Erythroblast (primary cell): ENCODE data around the gene UIMC1.

Experiments
- GATA1 ChIP-seq: IDR thresholded peaks from 2 replicates; pipeline ENCODE4 v1.6.1; 2011; ENCODE audit warnings: low read depth, mild to moderate bottlenecking, control low read depth, low read length, moderate library complexity
- POLR2A ChIP-seq: IDR thresholded peaks from 2 replicates; pipeline ENCODE4 v1.6.1; 2011; ENCODE audit warnings: mild to moderate bottlenecking, low read length

GRCh38 chr5:176995122-176995490 is 11.5 kb downstream of the UIMC1 start:
- TF ChIP-seq POLR2A (no peak), GATA1 (no peak)
